ENCODE measurements around the gene OR4D2. TPM values are rescaled to one million over a fixed set of nuclear protein-coding genes. Genes with fewer than 3 reads are reported as not detected.

Gene OR4D2
- total RNA-seq, 1 donor from 2014 or later, result not detected

DNA sequence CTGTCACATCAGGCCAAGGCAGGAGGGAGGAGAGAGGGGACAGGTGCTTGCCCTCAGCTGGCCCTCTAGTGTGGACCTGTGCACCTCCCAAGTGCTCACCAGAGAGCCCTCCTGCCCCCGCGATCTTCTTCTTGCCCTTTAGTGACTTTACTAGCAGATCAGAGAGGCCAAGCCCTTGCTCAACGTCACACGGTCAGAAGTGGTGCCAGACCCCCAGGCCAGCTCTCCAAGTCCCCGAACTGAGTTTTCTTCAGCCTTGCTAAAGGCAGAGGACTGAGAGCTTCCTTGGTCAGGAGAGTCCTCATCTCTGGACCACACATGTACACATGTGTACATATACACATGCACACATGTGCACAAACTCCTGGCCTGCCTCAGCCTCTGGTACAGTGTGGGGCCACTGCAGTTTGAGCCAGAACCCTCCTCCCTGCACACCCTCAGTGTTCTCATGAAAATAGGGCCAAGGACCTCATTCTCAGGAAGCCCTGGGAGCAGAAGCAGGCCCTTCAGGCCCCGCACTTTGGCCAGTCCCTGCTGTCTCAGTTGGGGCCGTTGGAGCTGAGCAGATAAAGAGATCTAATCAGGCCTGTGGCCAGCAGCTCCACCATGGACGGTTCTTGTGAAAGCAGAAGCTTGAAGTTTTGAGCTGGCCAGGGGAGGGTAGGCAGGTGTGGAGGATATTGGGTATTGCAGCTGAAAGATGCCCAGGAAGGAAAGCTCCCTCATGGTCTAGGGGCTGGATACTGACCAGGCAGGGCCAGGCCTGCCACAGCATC, 18.4 kb downstream of the OR4D2 start:
- no peak overlapping the region for H3K4me3 Mint-ChIP-seq
- H3K9me3 Mint-ChIP-seq, result no peaks in the 10 kb centered on the region
- no peak overlapping the region for H3K27ac Mint-ChIP-seq
- DNase-seq, result no peak
- H3K36me3 Mint-ChIP-seq (ENCODE audit: low read depth), result no peaks in the 10 kb centered on the region
- intact Hi-C loops (cut with micrococcal nuclease), result no loop called here
- peaks cover 8% of the 10 kb centered on the region for H3K27me3 Mint-ChIP-seq
- H3K4me1 Mint-ChIP-seq, result peaks cover 3% of the 10 kb centered on the region

DNA sequence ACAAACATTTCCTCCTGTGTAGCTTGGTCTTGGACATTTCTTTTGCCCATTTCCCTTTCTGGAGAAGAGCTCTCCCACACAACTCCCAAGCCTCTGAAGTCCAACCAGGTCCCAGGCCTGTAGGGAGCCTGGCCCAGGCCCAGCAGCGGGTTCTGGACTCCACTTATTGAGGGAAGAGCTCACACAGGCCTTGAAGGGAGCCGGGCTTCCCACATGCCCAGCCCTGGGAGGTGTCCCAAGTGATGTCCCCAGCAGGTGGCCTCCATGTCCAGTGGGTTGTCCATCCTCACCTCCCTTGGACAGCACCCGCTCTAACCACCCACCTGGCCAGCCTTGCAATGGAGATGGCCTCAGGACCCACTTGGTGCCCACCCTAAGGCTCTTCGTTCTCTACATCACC, 19.8 kb downstream of the OR4D2 start:
- Mint-ChIP-seq H3K9me3 (no peaks in the 10 kb centered on the region), H3K27ac (no peak overlapping the region)

DNA sequence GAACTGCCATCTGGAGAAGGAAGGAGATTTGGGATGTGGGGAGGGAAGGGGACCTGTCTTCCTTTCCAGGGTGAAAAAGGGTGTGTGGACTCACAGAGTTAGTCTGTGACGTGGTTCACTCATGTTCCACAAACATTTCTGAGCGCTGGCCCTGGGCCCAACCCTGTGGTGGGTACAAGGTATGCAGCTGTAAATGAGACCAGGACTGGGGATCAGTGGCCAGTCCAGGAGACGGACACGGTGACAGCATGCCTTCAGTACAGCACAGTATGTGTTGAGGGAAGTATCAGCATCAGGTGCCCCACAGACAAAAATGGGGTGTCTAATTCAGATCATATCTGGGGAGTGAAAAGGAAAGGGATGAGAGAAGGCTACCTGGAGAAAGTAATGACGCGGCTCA, 20.3 kb downstream of the OR4D2 start:
- Mint-ChIP-seq H3K4me1 (peaks cover 3% of the 10 kb centered on the region), H3K27ac (no peak overlapping the region), H3K36me3 (ENCODE audit: low read depth) (no peaks in the 10 kb centered on the region), H3K4me3 (no peak overlapping the region), H3K27me3 (peaks cover 12% of the 10 kb centered on the region), H3K9me3 (no peaks in the 10 kb centered on the region)
- no peak for DNase-seq
- intact Hi-C loops (cut with micrococcal nuclease), result no loop called here

More for the DNA sequence above, 19.8 kb downstream of the OR4D2 start:
- H3K36me3 Mint-ChIP-seq (ENCODE audit: low read depth), result no peaks in the 10 kb centered on the region
- no peak for DNase-seq
- no peak overlapping the region for H3K4me3 Mint-ChIP-seq
- intact Hi-C loops (cut with micrococcal nuclease), result no loop called here
- H3K4me1 Mint-ChIP-seq, result peaks cover 3% of the 10 kb centered on the region
- H3K27me3 Mint-ChIP-seq, result peaks cover 12% of the 10 kb centered on the region

DNA sequence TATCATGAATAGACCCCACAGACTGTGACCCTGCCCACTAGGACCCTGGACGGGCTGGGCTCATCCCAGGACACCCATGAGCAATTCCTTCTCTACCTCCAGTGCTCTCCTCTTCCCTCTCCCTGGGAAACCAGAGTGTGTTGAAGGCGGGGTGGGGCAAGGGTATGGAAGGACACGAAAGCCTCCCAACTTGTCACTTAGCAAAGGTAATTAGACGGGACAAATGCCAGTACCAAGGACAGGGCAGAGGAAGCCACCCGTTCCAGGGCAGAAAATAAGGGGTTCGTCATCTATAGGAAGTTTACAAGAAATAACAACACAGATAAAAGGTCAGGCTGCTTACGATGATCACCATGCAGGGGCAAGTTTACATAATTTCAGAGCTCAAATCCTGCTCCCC, 20.9 kb downstream of the OR4D2 start:
- Mint-ChIP-seq H3K27ac (no peak overlapping the region), H3K9me3 (no peaks in the 10 kb centered on the region), H3K27me3 (peaks cover 12% of the 10 kb centered on the region), H3K4me3 (no peak overlapping the region), H3K4me1 (peaks cover 3% of the 10 kb centered on the region), H3K36me3 (ENCODE audit: low read depth) (no peaks in the 10 kb centered on the region)
- intact Hi-C loops (cut with micrococcal nuclease), result no loop called here
- no peak for DNase-seq

DNA sequence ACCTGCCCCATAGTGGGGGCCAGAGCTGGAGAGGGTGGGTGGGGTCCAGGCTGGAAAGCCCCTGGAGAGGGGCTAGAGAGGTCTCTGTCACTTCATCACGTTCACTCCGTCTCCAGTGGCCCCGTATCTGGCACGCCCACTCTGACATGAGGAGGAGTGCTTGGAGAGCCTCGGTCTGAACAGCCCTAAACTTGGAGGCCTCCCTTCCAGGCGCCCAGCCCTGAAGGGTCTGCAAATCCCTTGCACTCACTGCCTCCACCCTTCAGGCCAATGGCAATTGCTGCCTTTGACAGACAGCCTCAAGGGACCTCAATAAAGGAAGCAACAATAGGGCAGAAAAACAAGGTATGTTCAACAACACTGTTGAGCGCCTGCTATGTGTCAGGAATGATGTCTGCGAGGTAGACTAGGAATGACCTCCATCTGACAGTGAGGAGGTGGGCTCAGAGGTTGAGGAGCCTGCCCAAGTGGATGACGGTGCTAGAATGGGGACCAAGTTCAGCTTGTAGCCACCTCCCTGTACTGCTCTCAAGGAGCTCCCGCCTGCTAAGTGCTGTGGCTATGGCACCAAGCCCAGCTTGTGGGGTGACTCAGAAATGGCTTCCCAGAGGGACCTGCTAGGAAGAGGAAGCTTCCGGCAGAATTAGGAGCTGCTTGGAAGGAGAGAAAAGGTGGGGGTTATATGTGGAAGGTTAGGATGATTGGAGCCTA, 22.8 kb downstream of the OR4D2 start:
- no peak overlapping the region for H3K27ac Mint-ChIP-seq
- H3K9me3 Mint-ChIP-seq, result no peaks in the 10 kb centered on the region
- peaks cover 3% of the 10 kb centered on the region for H3K4me1 Mint-ChIP-seq
- no peak for DNase-seq
- intact Hi-C loops (cut with micrococcal nuclease), result no loop called here
- no peak overlapping the region for H3K4me3 Mint-ChIP-seq
- H3K36me3 Mint-ChIP-seq (ENCODE audit: low read depth), result no peaks in the 10 kb centered on the region
- peaks cover 12% of the 10 kb centered on the region for H3K27me3 Mint-ChIP-seq

DNA sequence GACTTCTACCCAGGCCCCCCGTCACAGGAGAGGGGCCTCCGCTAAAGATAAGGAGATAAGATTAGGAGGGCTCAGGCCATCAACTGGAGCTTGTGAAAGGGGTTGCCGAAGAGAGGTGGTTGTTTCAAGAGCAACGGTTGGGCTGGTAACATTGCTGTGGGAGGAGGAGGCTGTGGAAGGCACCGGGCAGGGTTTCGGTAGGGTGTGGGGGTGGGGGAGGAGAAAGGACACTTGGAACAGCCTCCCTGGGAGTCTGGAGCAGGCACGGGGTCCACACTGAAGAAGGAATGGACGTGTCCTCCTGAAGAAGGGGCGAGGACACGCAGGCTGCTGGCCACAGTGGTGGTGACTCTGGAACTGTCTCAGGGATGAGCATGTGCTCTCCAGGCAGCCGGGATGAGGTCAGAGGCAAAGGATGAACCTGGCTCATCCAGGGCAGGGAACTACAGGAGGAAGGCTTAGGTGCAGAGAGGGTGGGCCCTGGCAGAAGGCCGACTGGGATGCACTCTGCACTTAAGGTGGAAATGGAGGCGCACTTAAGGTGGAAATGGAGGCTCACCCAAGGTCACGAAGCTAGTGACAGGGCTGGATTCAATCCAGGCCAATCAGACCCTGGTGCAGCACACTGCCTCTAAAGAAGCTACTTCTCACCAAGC, 24.6 kb downstream of the OR4D2 start:
- no peak for DNase-seq
- Mint-ChIP-seq H3K4me1 (no peaks in the 10 kb centered on the region), H3K27ac (no peak overlapping the region), H3K27me3 (peaks cover 13% of the 10 kb centered on the region), H3K4me3 (no peak overlapping the region), H3K36me3 (ENCODE audit: low read depth) (no peaks in the 10 kb centered on the region), H3K9me3 (no peaks in the 10 kb centered on the region)
- intact Hi-C loops (cut with micrococcal nuclease), result no loop called here

DNA sequence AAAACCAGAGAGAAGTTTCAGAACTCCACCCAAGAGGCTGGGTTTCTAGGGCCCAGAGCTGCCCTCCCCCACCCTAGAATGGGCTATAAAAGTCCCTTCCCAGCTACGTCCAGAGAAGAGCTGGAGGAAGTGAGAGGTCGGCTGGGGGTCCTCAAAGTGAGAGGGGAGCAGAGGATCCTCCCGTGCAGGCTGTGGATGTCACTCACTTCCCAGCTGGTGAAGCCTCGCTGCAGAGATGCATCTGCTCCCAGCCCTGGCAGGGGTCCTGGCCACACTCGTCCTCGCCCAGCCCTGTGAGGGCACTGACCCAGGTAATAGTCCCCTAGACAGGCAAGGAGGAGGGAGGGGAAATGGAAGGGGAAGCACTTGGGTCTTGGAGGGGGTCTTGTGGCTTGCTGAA, 25.8 kb downstream of the OR4D2 start, which contains the start of gene EPX:
TSS of gene EPX (plus strand) at position 115 of the 400 bp plus-strand sequence. CDS start at position 236, 121 bp downstream.
- H3K36me3 Mint-ChIP-seq (ENCODE audit: low read depth), result no peaks in the 10 kb centered on the region
- no peaks in the 10 kb centered on the region for H3K9me3 Mint-ChIP-seq
- no peak for DNase-seq
- H3K4me1 Mint-ChIP-seq, result no peaks in the 10 kb centered on the region
- intact Hi-C loops (cut with micrococcal nuclease), result no loop called here
- H3K27me3 Mint-ChIP-seq, result peaks cover 12% of the 10 kb centered on the region
- H3K4me3 Mint-ChIP-seq, result no peak within 1 kb of the TSS
- no peak within 1 kb of the TSS for H3K27ac Mint-ChIP-seq

DNA sequence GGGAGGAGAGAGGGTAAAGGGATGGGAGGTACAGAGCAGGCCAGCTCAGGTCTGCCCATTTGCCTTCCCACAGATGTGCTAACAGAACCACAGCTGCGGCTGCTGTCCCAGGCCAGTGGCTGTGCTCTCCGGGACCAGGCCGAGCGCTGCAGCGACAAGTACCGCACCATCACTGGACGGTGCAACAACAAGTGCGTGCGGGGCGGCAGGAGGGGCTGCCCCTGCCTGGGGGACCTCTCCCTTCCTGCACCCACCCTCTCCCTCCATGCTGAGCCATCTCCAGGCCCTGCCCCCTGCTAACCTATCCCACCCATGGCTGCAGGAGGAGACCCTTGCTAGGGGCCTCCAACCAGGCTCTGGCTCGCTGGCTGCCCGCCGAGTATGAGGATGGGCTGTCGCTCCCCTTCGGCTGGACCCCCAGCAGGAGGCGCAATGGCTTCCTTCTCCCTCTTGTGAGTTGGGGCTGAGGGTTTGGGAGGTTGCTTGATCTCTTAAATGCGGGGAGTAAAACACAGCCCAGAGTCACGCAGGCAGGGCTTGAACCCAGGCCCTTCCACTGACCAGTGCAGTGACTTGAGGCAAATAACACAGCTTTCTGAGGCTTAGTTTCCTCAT, 27.0 kb downstream of the OR4D2 start:
- H3K27ac Mint-ChIP-seq, result no peak overlapping the region
- H3K36me3 Mint-ChIP-seq (ENCODE audit: low read depth), result no peaks in the 10 kb centered on the region
- no peaks in the 10 kb centered on the region for H3K9me3 Mint-ChIP-seq
- H3K4me1 Mint-ChIP-seq, result no peaks in the 10 kb centered on the region
- no peak overlapping the region for H3K4me3 Mint-ChIP-seq
- intact Hi-C loops (cut with micrococcal nuclease), result no loop called here
- H3K27me3 Mint-ChIP-seq, result peaks cover 9% of the 10 kb centered on the region
- DNase-seq, result no peak

DNA sequence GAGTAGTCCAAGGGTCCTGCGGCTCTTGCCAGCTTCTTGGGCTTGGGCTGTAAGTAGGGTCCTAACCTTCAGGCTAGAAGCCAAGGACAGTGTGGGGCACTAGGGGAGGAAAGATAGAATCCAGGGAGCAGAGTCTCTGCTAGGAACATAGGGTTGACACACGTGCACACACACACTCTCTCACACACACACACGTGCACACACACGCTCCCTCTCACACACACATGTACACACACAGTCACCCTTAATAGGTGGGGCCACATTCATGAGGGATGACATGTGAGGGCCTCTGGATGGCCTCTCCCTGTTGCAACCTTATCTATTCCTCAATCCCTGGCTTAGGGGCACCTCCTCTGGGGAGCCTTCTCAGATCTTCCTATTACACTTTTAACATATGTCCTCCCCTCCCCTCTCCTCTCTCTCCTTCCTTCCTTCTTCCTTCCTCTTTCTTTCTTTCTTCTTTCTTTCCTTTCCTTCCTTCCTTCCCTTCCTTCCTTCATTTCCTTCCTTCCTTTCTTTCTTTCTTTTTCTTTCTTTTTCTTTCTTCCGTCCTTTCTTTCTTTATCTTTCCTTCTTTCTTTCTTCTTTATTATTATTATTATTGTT, 28.8 kb downstream of the OR4D2 start:
- Mint-ChIP-seq H3K4me3 (no peak overlapping the region), H3K4me1 (peaks cover 2% of the 10 kb centered on the region), H3K27me3 (peaks cover 10% of the 10 kb centered on the region), H3K9me3 (no peaks in the 10 kb centered on the region), H3K27ac (peak overlapping the region; percentile 17), H3K36me3 (ENCODE audit: low read depth) (no peaks in the 10 kb centered on the region)
- intact Hi-C loops (cut with micrococcal nuclease), result no loop called here
- DNase-seq, result no peak

DNA sequence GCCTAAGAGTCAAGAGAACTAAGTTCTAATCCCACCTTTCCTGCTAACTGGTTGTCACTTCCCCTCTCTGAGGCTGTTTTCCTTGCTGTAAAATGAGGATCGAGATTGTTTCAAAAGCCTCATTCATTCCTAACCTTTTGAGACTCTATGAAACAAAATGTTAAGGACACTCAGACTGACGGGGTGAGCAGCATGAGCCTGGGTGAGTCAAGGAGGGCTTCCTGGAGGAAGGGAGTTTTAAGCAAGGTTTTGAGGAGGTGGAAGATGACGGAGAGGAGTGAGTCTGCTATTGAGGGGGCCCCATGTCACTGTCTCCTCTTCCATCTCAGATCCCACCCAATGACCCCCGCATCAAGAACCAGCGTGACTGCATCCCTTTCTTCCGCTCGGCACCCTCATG, 29.8 kb downstream of the OR4D2 start:
- H3K27ac Mint-ChIP-seq, result no peak overlapping the region
- no peak for DNase-seq
- peaks cover 6% of the 10 kb centered on the region for H3K27me3 Mint-ChIP-seq
- intact Hi-C loops (cut with micrococcal nuclease), result no loop called here
- peaks cover 2% of the 10 kb centered on the region for H3K4me1 Mint-ChIP-seq
- H3K36me3 Mint-ChIP-seq (ENCODE audit: low read depth), result no peaks in the 10 kb centered on the region
- H3K9me3 Mint-ChIP-seq, result no peaks in the 10 kb centered on the region
- no peak overlapping the region for H3K4me3 Mint-ChIP-seq

DNA sequence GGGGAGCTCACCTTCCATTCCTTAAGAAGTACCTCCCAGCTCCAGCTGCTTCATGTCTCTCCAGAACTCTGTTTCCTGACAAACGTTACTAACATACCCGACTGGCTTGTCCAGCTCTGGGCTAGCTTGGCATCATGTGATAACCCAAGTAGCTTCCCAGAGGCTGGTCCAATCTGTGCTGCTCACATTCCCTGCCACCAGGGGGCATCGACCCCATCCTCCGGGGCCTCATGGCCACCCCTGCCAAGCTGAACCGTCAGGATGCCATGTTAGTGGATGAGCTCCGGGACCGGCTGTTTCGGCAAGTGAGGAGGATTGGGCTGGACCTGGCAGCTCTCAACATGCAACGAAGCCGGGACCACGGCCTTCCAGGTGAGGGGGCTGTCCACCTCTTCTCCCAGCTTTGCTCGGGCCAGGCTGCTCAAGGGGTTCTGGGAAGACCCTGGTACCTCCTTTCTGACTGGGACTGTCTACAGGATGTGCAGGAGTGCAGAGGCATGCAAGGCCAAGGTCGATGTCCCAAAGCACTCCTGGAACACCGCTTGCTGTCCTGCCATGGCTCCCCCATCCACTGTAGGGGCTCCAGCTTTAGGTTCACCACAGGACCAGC, 33.3 kb downstream of the OR4D2 start:
- Mint-ChIP-seq H3K9me3 (no peaks in the 10 kb centered on the region), H3K27me3 (peaks cover 6% of the 10 kb centered on the region), H3K36me3 (ENCODE audit: low read depth) (no peaks in the 10 kb centered on the region), H3K4me1 (peaks cover 2% of the 10 kb centered on the region), H3K27ac (no peak overlapping the region), H3K4me3 (no peak overlapping the region)
- DNase-seq, result peak; percentile 86
- intact Hi-C loops (cut with micrococcal nuclease), result loop anchor here (2.0 kb wide), 1 partner anchor 247 kb away; no protein-coding TSS in a partner anchor

DNA sequence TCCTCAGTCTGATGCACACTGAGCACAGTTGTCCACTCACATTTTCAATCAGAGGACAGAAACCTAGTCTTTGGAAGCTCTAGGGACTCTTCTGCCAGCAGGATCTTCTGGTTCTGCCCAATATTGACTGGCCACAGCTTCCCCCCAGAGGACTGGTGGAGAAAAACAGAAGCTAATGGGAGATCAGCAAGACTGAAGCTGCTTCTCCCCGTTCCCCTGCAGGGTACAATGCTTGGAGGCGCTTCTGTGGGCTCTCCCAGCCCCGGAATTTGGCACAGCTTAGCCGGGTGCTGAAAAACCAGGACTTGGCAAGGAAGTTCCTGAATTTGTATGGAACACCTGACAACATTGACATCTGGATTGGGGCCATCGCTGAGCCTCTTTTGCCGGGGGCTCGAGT, 36.1 kb downstream of the OR4D2 start:
- Mint-ChIP-seq H3K27ac (no peak overlapping the region), H3K4me1 (peaks cover 2% of the 10 kb centered on the region), H3K4me3 (no peak overlapping the region), H3K36me3 (ENCODE audit: low read depth) (no peaks in the 10 kb centered on the region), H3K9me3 (no peaks in the 10 kb centered on the region), H3K27me3 (peaks cover 3% of the 10 kb centered on the region)
- intact Hi-C loops (cut with micrococcal nuclease), result no loop called here
- no peak for DNase-seq

DNA sequence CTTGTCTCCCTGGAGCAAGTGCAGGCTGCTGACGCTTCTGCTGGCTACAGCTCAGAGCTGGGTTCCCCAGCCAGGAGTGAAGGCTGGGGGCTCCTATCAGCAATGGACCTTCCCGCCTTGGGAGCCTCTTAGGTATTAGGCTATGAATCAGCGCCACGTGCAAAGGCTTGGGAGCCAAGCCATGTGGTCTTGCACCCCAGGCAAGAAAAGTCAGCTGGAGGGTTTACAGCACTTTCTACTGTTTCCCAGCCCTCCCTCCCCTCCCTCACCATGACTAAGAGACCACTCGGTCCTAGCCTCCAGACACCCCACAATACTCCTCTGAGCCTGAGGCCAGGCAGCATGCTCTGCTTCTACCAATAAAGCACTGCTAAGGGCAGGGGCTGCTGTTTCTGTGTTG, 38.0 kb downstream of the OR4D2 start:
- Mint-ChIP-seq H3K4me3 (no peak overlapping the region), H3K27ac (no peak overlapping the region), H3K27me3 (peaks cover 3% of the 10 kb centered on the region), H3K4me1 (peaks cover 2% of the 10 kb centered on the region), H3K9me3 (no peaks in the 10 kb centered on the region), H3K36me3 (ENCODE audit: low read depth) (peaks cover 5% of the 10 kb centered on the region)
- intact Hi-C loops (cut with micrococcal nuclease), result no loop called here
- no peak for DNase-seq
